ENCODE measurements around the gene ADAM15. TPM values are rescaled to one million over a fixed set of nuclear protein-coding genes. Genes with fewer than 3 reads are reported as not detected.

ADAM15 gene
- total RNA-seq, 1 donor from 2014 or later, result 68.3 TPM

- peak overlapping the region; percentile 23 for H3K27ac Mint-ChIP-seq (ENCODE audit: unreplicated experiment)
- no peak overlapping the region for H2AFZ ChIP-seq (ENCODE audit: low read depth, low read length)
- H3K9me3 ChIP-seq (ENCODE audit: insufficient read depth, low read depth, low read length), result no peaks in the 10 kb centered on the region
- H3K79me2 ChIP-seq (ENCODE audit: insufficient read depth, low read length), result peaks cover 11% of the 10 kb centered on the region
- H3K4me1 Mint-ChIP-seq (ENCODE audit: low read depth, unreplicated experiment), result peaks cover 10% of the 10 kb centered on the region
- H3K9me3 Mint-ChIP-seq (ENCODE audit: unreplicated experiment), result no peaks in the 10 kb centered on the region
- H3K36me3 ChIP-seq (ENCODE audit: insufficient read depth, low read length), result no peaks in the 10 kb centered on the region
- H3K4me3 ChIP-seq (ENCODE audit: insufficient read depth, low read depth, low read length), result no peak overlapping the region
- H3K9ac ChIP-seq (ENCODE audit: low read length), result no peak overlapping the region
- no peaks in the 10 kb centered on the region for H3K27me3 ChIP-seq (ENCODE audit: insufficient read depth, low read length)
- no peak for FAIRE-seq
- DNase-seq (ENCODE audit: low read depth), result no peak
- H3K27ac ChIP-seq (ENCODE audit: low read depth, low read length), result no peak overlapping the region
- H3K4me3 Mint-ChIP-seq (ENCODE audit: unreplicated experiment), result no peak overlapping the region
- TF ChIP-seq EZH2 (IDR thresholded peaks at IDR 0.05; ENCODE audit: insufficient read depth, low read length) (no peak), CTCF (IDR thresholded peaks at IDR 0.05; ENCODE audit: insufficient read depth, low read depth, low read length) (no peak)
- H3K27me3 Mint-ChIP-seq (ENCODE audit: low read depth, unreplicated experiment), result no peaks in the 10 kb centered on the region
- H3K36me3 Mint-ChIP-seq (ENCODE audit: low read depth, unreplicated experiment), result peaks cover 9% of the 10 kb centered on the region
- H3K4me2 ChIP-seq (ENCODE audit: low read length), result no peak overlapping the region
- H4K20me1 ChIP-seq (ENCODE audit: insufficient read depth, low read length), result peaks cover 46% of the 10 kb centered on the region
- H3K4me1 ChIP-seq (ENCODE audit: insufficient read depth, low read length), result peaks cover 5% of the 10 kb centered on the region
Measured at GRCh38 chr1:155012776-155013602, 38.1 kb upstream of the ADAM15 start.

DNA sequence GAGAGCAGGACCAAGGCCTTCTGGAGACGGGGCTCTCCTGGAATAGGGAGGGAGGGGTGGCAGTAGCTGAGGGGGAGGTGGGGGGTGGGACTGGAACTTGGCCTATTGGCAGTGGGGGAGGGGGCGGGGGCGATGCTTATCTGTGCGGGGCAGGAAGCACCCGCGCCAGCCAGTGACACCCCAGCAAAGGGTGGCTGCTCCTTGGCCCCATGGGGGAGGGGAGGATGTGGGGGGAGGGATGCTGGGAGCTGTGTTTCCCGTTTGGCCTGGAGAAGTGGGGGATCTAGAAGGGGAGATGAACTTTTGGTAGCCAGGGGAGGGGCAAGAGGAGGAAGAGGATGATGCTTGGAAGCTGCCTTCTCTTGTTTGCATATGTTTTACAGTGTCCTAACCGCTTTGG is 37.5 kb upstream of the ADAM15 start:
- Histone ChIP-seq H3K27ac (ENCODE audit: low read depth, low read length) (no peak overlapping the region), H3K4me2 (ENCODE audit: low read length) (no peak overlapping the region), H3K36me3 (ENCODE audit: insufficient read depth, low read length) (no peaks in the 10 kb centered on the region), H3K4me1 (ENCODE audit: insufficient read depth, low read length) (peaks cover 5% of the 10 kb centered on the region), H3K27me3 (ENCODE audit: insufficient read depth, low read length) (no peaks in the 10 kb centered on the region), H3K9ac (ENCODE audit: low read length) (no peak overlapping the region), H4K20me1 (ENCODE audit: insufficient read depth, low read length) (peaks cover 43% of the 10 kb centered on the region), H3K79me2 (ENCODE audit: insufficient read depth, low read length) (peaks cover 5% of the 10 kb centered on the region), H3K4me3 (ENCODE audit: insufficient read depth, low read depth, low read length) (no peak overlapping the region), H3K9me3 (ENCODE audit: insufficient read depth, low read depth, low read length) (no peaks in the 10 kb centered on the region), H2AFZ (ENCODE audit: low read depth, low read length) (no peak overlapping the region)
- Mint-ChIP-seq H3K27me3 (ENCODE audit: low read depth, unreplicated experiment) (no peaks in the 10 kb centered on the region), H3K36me3 (ENCODE audit: low read depth, unreplicated experiment) (peaks cover 9% of the 10 kb centered on the region), H3K9me3 (ENCODE audit: unreplicated experiment) (no peaks in the 10 kb centered on the region), H3K4me1 (ENCODE audit: low read depth, unreplicated experiment) (peaks cover 14% of the 10 kb centered on the region), H3K4me3 (ENCODE audit: unreplicated experiment) (no peak overlapping the region), H3K27ac (ENCODE audit: unreplicated experiment) (no peak overlapping the region)
- FAIRE-seq (no peak), DNase-seq (ENCODE audit: low read depth) (no peak)
- no peak for TF ChIP-seq CTCF (IDR thresholded peaks at IDR 0.05; ENCODE audit: insufficient read depth, low read depth, low read length)
- no peak for TF ChIP-seq EZH2 (IDR thresholded peaks at IDR 0.05; ENCODE audit: insufficient read depth, low read length)

Measured in astrocyte (in vitro differentiated cells and primary cell).